ENCODE measurements around the gene MUC2.

DNA sequence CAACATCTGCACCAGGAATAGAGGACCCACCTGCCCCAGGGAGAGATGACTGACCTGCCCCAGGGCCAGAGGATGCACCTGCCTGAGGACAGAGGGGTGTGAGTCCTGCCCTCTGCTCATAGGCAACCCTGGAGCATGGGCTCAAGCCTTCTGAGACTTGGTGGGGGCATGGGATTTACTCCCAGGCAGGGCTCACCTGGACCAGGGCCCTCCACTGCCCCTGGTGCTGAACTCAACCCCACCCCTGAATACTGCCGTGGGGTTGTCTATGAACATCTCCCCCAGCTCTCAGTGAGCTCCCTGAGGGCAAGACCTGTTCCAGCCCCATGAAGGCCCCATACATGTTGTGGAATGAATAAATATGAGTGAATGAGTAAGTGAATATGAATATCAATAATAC lies 49.3 kb downstream of the MUC2 start:
- TF ChIP-seq SUZ12 (IDR thresholded peaks at IDR 0.05) (no peak), FOXA1 (IDR thresholded peaks at IDR 0.05) (no peak), FOXK2 (IDR thresholded peaks at IDR 0.05) (no peak), LEF1 (IDR thresholded peaks at IDR 0.05; ENCODE audit: borderline replicate concordance) (no peak), FOXM1 (IDR thresholded peaks at IDR 0.05; ENCODE audit: borderline replicate concordance) (no peak), SP1 (IDR thresholded peaks at IDR 0.05) (no peak), CTBP1 (IDR thresholded peaks at IDR 0.05; ENCODE audit: borderline replicate concordance) (no peak)

Measured in HEK293T (cell line).